Pancreas (tissue), 10 donors: ENCODE results near the gene GOLT1A. TPM values are rescaled to one million over a fixed set of nuclear protein-coding genes. Genes with fewer than 3 reads are reported as not detected.

Experiments used
- ATAC-seq, 4 donors: fragments of 200-7000 bp; cut with Tn5 transposase; one replicate each; pipeline versions ENCODE4 v1.8.0 to v1.9.1; 2020; ENCODE audit warnings: mild to moderate bottlenecking in 4 of 4, moderate library complexity in 4 of 4
- DNase-seq, 6 donors: peaks; one replicate each; pipeline ENCODE4 v3.0.0-alpha.2; 2020
- FAIRE-seq: peaks from 2 replicates; lab custom pipeline; 2012; peaks lifted over from hg19 to GRCh38; lab: Jason Lieb, UNC
- H3K27ac ChIP-seq, 4 donors: fragments of 200-600 bp; sonication (generic); 1 replicate in 3 of 4; 2 replicates in 1 of 4; pipeline versions ENCODE4 v1.5.0 to v1.8.0; 2020
- H3K27me3 ChIP-seq, 4 donors: fragments of 200-600 bp; one replicate each; pipeline ENCODE4 v1.8.0; 2021
- H3K36me3 ChIP-seq, 3 donors: fragments of 200-600 bp; sonication (generic) in 1 of 3; one replicate each; pipeline versions ENCODE4 v1.5.0 to v1.8.0; 2020 to 2021
- H3K4me1 ChIP-seq, 3 donors: fragments of 200-600 bp; one replicate each; pipeline ENCODE4 v1.8.0; 2021
- H3K4me3 ChIP-seq, 4 donors: fragments of 200-600 bp; sonication (generic) in 2 of 4; one replicate each; pipeline versions ENCODE4 v1.5.0 to v1.8.0; 2020 to 2021
- H3K9me3 ChIP-seq, 4 donors: fragments of 200-600 bp; one replicate each; pipeline ENCODE4 v1.8.0; 2021
- CTCF ChIP-seq, 4 donors: fragments of 200-600 bp; sonication (generic) in 3 of 4; IDR thresholded peaks; one replicate each; pipeline versions ENCODE4 v1.5.0 to v1.8.0; 2021; ENCODE audit warnings: antibody characterized with exemption in 4 of 4
- WGBS, 2 donors: extraction: QIAGEN DNeasy Blood & Tissue Kit; methylation state at CpG; one replicate each; pipeline ENCODE4 v1.1.7; 2013; 5-methylcytosine and 5-hydroxymethylcytosine counted together
- intact Hi-C, 3 donors: fragments of 100-400 bp; cut with DNase I; formaldehyde crosslinking; loops; one replicate each; pipeline versions ENCODE4 v1.11.1 to v1.14.2; 2022
- polyA plus RNA-seq, 2 donors: library from polyadenylated mRNA; stranded (reverse); fragments of 200-250 nt; gene quantifications; one replicate each; pipeline ENCODE4 v1.2.3, GENCODE V29; 2013
- total RNA-seq, 6 donors: library from RNA; stranded (reverse); fragmentation: NEBNext Ultra II Directional in 4 of 6; extraction: Animal tissue kit (Norgen Biotek cat#: 25700) in 4 of 6; gene quantifications; one replicate each; pipeline versions ENCODE4 v1.2.1 to v1.2.4, GENCODE V29; 2021 to 2023
- donor health status: healthy with polysubstance abuse.
- donor health status: DM: no; HTN: no; CAD: no; lungs with moderate emphysema.
- donor health status: DM: no; HTN: no; CAD: no.
- donor health status: control.
- donor health status: control.
- donor health status: Bipolar disorder and iron deficiency.
- donor health status: DM: yes; HTN: yes; CAD: no.
- donor health status: DM: no; HTN: no; CAD: no.
- donor health status: DM: no; HTN: no; CAD: no.
- donor health status: DM: yes; HTN: yes; CAD: no.

Gene GOLT1A
- total and polyA plus RNA-seq, 8 donors: 6.0 to 38.8 (median 8.4) TPM

GRCh38 chr1:204192046-204192445 lies 21.7 kb downstream of the GOLT1A start:
- ATAC-seq: no peak
- no peak for TF ChIP-seq CTCF (IDR thresholded peaks at IDR 0.05)
- H3K4me1 ChIP-seq: no peaks in the 10 kb centered on the region
- DNase-seq: no peak
- 73 to 93% methylated on average over 2 of the region's 2 CpGs for WGBS, 2 donors
- H3K36me3 ChIP-seq: no peaks in the 10 kb centered on the region
- intact Hi-C loops: no loop called here
- no peaks in the 10 kb centered on the region for H3K9me3 ChIP-seq
- H3K27me3 ChIP-seq: peaks cover 0 to 3% (median 0%) of the 10 kb centered on the region in 4 donors
- no peak overlapping the region for H3K4me3 ChIP-seq
- FAIRE-seq: no peak
- H3K27ac ChIP-seq: no peak overlapping the region

GRCh38 chr1:204191456-204191855 lies 22.3 kb downstream of the GOLT1A start:
- no peak for FAIRE-seq
- DNase-seq: no peak
- H3K4me1 ChIP-seq: no peaks in the 10 kb centered on the region
- H3K36me3 ChIP-seq: no peaks in the 10 kb centered on the region
- no peak overlapping the region for H3K4me3 ChIP-seq
- TF ChIP-seq CTCF (IDR thresholded peaks at IDR 0.05): no peak
- ATAC-seq: no peak
- H3K27me3 ChIP-seq: peaks cover 0 to 3% (median 0%) of the 10 kb centered on the region in 4 donors
- no peak overlapping the region for H3K27ac ChIP-seq
- H3K9me3 ChIP-seq: no peaks in the 10 kb centered on the region
- intact Hi-C loops: no loop called here
- 74 to 84% methylated on average over 7 of the region's 7 CpGs for WGBS, 2 donors

GRCh38 chr1:204190212-204191211 lies 23.3 kb downstream of the GOLT1A start:
- Histone ChIP-seq H3K9me3 (no peaks in the 10 kb centered on the region), H3K4me3 (peak overlapping the region in 2 of 4 donors; percentile 18 to 23), H3K27me3 (peaks cover 0 to 3% (median 0%) of the 10 kb centered on the region in 4 donors), H3K4me1 (no peaks in the 10 kb centered on the region), H3K36me3 (no peaks in the 10 kb centered on the region), H3K27ac (no peak overlapping the region)
- TF ChIP-seq CTCF (IDR thresholded peaks at IDR 0.05): no peak
- FAIRE-seq: no peak
- peak; percentile 40 to 77 (median 62) for ATAC-seq
- whole genome bisulfite sequencing, 2 donors: 19% methylated on average over 38 to 44 of the region's 44 CpGs
- DNase-seq: peak in 2 of 6 donors; percentile 63 to 69
- intact Hi-C loops: no loop called here

GRCh38 chr1:204188959-204189639 lies 24.7 kb downstream of the GOLT1A start:
- H3K27ac ChIP-seq: no peak overlapping the region
- FAIRE-seq (no peak), ATAC-seq (no peak), DNase-seq (no peak)
- peaks cover 0 to 3% (median 0%) of the 10 kb centered on the region in 4 donors for H3K27me3 ChIP-seq
- no peaks in the 10 kb centered on the region for H3K9me3 ChIP-seq
- TF ChIP-seq CTCF (IDR thresholded peaks at IDR 0.05): no peak
- H3K36me3 ChIP-seq: no peaks in the 10 kb centered on the region
- H3K4me1 ChIP-seq: no peaks in the 10 kb centered on the region
- intact Hi-C loops: no loop called here
- H3K4me3 ChIP-seq: no peak overlapping the region
- 67 to 84% methylated on average over 11 of the region's 11 CpGs for WGBS, 2 donors
